HEK293 (cell line): ENCODE results near the gene MARK2.

ENCODE experiments used
- CTCF ChIA-PET: fragments of 350-600 bp; formaldehyde crosslinking; extraction: SDS; loops from one replicate; lab custom pipeline; 2021; ENCODE audit warnings: antibody characterized with exemption; lab: Yijun Ruan, JAX
- POLR2A ChIA-PET: fragments of 300-600 bp; formaldehyde crosslinking; extraction: SDS; loops from one replicate; lab custom pipeline; 2020; ENCODE audit warnings: antibody characterized with exemption, inconsistent platforms; lab: Yijun Ruan, JAX
- H3K27ac ChIP-seq: fragments of 200-500 bp; sonication (Bioruptor generic); 2 replicates; pipeline ENCODE4 v1.5.1; 2014; ENCODE audit warnings: low read depth, low read length, control low read depth, inconsistent platforms; ENCODE audit errors: extremely low read depth
- H3K36me3 ChIP-seq, 2 experiments: fragments of 200-500 bp in 1 of 2; sonication (Bioruptor generic) in 1 of 2; 1 replicate in 1 of 2; 2 replicates in 1 of 2; pipeline ENCODE4 v1.5.1; 2014 to 2017; ENCODE audit warnings: inconsistent platforms in 2 of 2, low read length in 2 of 2; ENCODE audit not compliant: control insufficient read depth in 2 of 2, insufficient read depth in 1 of 2
- H3K4me1 ChIP-seq: fragments of 200-500 bp; sonication (Bioruptor generic); 2 replicates; pipeline ENCODE4 v1.5.1; 2014; ENCODE audit warnings: mild to moderate bottlenecking, low read length, inconsistent platforms; ENCODE audit not compliant: control insufficient read depth, insufficient read depth
- H3K4me3 ChIP-seq: 2 replicates; pipeline ENCODE4 v1.5.1; 2011; ENCODE audit warnings: low read depth, mild to moderate bottlenecking, control low read depth, low read length, moderate library complexity
- H3K9me3 ChIP-seq: fragments of 200-500 bp; sonication (Bioruptor generic); 2 replicates; pipeline ENCODE4 v1.5.1; 2014; ENCODE audit warnings: low read depth, low read length, inconsistent platforms; ENCODE audit not compliant: control insufficient read depth, insufficient read depth
- AEBP2 ChIP-seq: fragments of 450-650 bp; formaldehyde crosslinking; IDR thresholded peaks from 2 replicates; pipeline ENCODE4 v1.5.1; 2016; ENCODE audit warnings: missing biosample characterization, missing genetic modification characterization, borderline replicate concordance
- EGR2 ChIP-seq: fragments of 450-650 bp; formaldehyde crosslinking; IDR thresholded peaks from 2 replicates; pipeline ENCODE4 v1.5.1; 2016; ENCODE audit warnings: low read depth, missing biosample characterization, missing genetic modification characterization
- GLIS1 ChIP-seq: fragments of 450-650 bp; formaldehyde crosslinking; IDR thresholded peaks from 2 replicates; pipeline ENCODE4 v1.5.1; 2016; ENCODE audit warnings: missing biosample characterization, missing genetic modification characterization
- GLIS2 ChIP-seq: fragments of 450-650 bp; formaldehyde crosslinking; IDR thresholded peaks from 2 replicates; pipeline ENCODE4 v1.5.1; 2016; ENCODE audit warnings: missing biosample characterization, missing genetic modification characterization
- HIC1 ChIP-seq: fragments of 450-650 bp; formaldehyde crosslinking; IDR thresholded peaks from 2 replicates; pipeline ENCODE4 v1.5.1; 2016; ENCODE audit warnings: missing biosample characterization, missing genetic modification characterization
- HOXD13 ChIP-seq: sonication (generic); formaldehyde crosslinking; IDR thresholded peaks from 2 replicates; pipeline ENCODE4 v1.8.0; 2022; ENCODE audit warnings: missing genetic modification reagents, borderline replicate concordance
- KLF9 ChIP-seq: fragments of 450-650 bp; formaldehyde crosslinking; IDR thresholded peaks from 2 replicates; pipeline ENCODE4 v1.5.1; 2016; ENCODE audit warnings: missing biosample characterization, missing genetic modification characterization, low read depth
- ZBTB7A ChIP-seq: fragments of 450-650 bp; formaldehyde crosslinking; IDR thresholded peaks from 2 replicates; pipeline ENCODE4 v1.5.1; 2016; ENCODE audit warnings: low read depth, missing biosample characterization, missing genetic modification characterization
- ZEB2 ChIP-seq: fragments of 450-650 bp; formaldehyde crosslinking; IDR thresholded peaks from 2 replicates; pipeline ENCODE4 v1.5.1; 2016; ENCODE audit warnings: missing biosample characterization, missing genetic modification characterization
- ZIC2 ChIP-seq: fragments of 450-650 bp; formaldehyde crosslinking; IDR thresholded peaks from 2 replicates; pipeline ENCODE4 v1.5.1; 2016; ENCODE audit warnings: missing biosample characterization, missing genetic modification characterization
- ZNF169 ChIP-seq: fragments of 450-650 bp; formaldehyde crosslinking; IDR thresholded peaks from 2 replicates; pipeline ENCODE4 v1.5.1; 2016; ENCODE audit warnings: missing biosample characterization, missing genetic modification characterization
- ZNF18 ChIP-seq: fragments of 450-650 bp; formaldehyde crosslinking; IDR thresholded peaks from 2 replicates; pipeline ENCODE4 v1.5.1; 2016; ENCODE audit warnings: missing biosample characterization, missing genetic modification characterization
- ZNF184 ChIP-seq: fragments of 450-650 bp; IDR thresholded peaks from 2 replicates; pipeline ENCODE4 v1.5.1; 2018; ENCODE audit warnings: missing biosample characterization, mild to moderate bottlenecking, missing genetic modification characterization
- ZNF280C ChIP-seq: fragments of 450-650 bp; formaldehyde crosslinking; IDR thresholded peaks from 2 replicates; pipeline ENCODE4 v1.5.1; 2016; ENCODE audit warnings: missing biosample characterization, missing genetic modification characterization
- ZNF529 ChIP-seq: fragments of 450-650 bp; formaldehyde crosslinking; IDR thresholded peaks from 2 replicates; pipeline ENCODE4 v1.5.1; 2017; ENCODE audit warnings: missing genetic modification characterization, missing biosample characterization; ENCODE audit not compliant: insufficient replicate concordance
- ZNF544 ChIP-seq: fragments of 450-650 bp; formaldehyde crosslinking; IDR thresholded peaks from 2 replicates; pipeline ENCODE4 v1.5.0; 2017; ENCODE audit warnings: missing biosample characterization, missing genetic modification characterization
- ZNF548 ChIP-seq: fragments of 450-650 bp; formaldehyde crosslinking; IDR thresholded peaks from 2 replicates; pipeline ENCODE4 v1.5.1; 2016; ENCODE audit warnings: missing biosample characterization, missing genetic modification characterization
- ZNF585B ChIP-seq: fragments of 450-650 bp; formaldehyde crosslinking; IDR thresholded peaks from 2 replicates; pipeline ENCODE4 v1.5.1; 2016; ENCODE audit warnings: missing biosample characterization, missing genetic modification characterization
- ZNF596 ChIP-seq: fragments of 450-650 bp; IDR thresholded peaks from 2 replicates; pipeline ENCODE4 v1.5.0; 2018; ENCODE audit warnings: missing biosample characterization, mild to moderate bottlenecking, missing genetic modification characterization, moderate library complexity
- ZNF621 ChIP-seq: fragments of 450-650 bp; formaldehyde crosslinking; IDR thresholded peaks from 2 replicates; pipeline ENCODE4 v1.5.1; 2017; ENCODE audit warnings: missing biosample characterization, missing genetic modification characterization
- ZNF692 ChIP-seq: fragments of 450-650 bp; formaldehyde crosslinking; IDR thresholded peaks from 2 replicates; pipeline ENCODE4 v1.5.1; 2016; ENCODE audit warnings: missing biosample characterization, missing genetic modification characterization
- ZNF830 ChIP-seq: fragments of 450-650 bp; IDR thresholded peaks from 2 replicates; pipeline ENCODE4 v1.5.0; 2018; ENCODE audit warnings: missing biosample characterization, missing genetic modification characterization, low read depth, mild to moderate bottlenecking, moderate library complexity
- TF ChIP-seq, protein P1 (sequence below): fragments of 450-650 bp; formaldehyde crosslinking; IDR thresholded peaks from 2 replicates; pipeline ENCODE4 v1.5.1; 2016; ENCODE audit warnings: missing biosample characterization, missing genetic modification characterization

The MARK2 gene

DNA sequence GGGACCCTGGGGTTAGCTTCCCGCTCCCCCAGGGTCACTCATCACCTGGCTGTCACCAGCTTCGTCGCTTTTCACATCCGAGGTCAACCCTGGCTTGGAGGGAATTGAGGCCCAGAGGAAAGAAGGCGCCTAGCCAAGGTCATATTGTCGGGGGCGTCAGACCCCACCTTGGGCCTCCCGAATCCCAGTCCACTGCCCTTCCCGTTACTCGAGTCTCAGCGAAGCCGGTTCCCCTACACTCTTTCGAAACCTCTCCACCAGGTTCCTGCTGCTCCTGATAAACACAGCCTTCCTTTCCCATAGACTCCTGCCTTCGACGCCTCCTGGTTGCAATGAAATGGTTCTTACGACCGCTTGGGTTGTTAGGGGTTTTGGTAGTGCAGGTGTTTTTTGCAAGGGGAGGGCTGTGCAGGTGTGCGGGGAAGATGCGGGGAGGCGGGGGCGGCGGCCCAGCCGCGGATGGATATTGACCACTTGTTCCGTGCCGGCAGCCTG lies 100.5 kb downstream of the MARK2 start:
- TF ChIP-seq ZBTB7A, result no peak
- TF ChIP-seq ZEB2 (tag by site-specific recombination), result peak; percentile 21; the same call in 1 of the 2 replicates
- no peak for TF ChIP-seq ZNF585B
- TF ChIP-seq, protein P1, sequence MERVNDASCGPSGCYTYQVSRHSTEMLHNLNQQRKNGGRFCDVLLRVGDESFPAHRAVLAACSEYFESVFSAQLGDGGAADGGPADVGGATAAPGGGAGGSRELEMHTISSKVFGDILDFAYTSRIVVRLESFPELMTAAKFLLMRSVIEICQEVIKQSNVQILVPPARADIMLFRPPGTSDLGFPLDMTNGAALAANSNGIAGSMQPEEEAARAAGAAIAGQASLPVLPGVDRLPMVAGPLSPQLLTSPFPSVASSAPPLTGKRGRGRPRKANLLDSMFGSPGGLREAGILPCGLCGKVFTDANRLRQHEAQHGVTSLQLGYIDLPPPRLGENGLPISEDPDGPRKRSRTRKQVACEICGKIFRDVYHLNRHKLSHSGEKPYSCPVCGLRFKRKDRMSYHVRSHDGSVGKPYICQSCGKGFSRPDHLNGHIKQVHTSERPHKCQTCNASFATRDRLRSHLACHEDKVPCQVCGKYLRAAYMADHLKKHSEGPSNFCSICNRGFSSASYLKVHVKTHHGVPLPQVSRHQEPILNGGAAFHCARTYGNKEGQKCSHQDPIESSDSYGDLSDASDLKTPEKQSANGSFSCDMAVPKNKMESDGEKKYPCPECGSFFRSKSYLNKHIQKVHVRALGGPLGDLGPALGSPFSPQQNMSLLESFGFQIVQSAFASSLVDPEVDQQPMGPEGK (tag by site-specific recombination), result 0 out of 2 replicates have a peak, but pooled peaks have one; percentile 56
- no peak for TF ChIP-seq ZNF280C (tag by site-specific recombination)
- peak; percentile 72 for TF ChIP-seq GLIS1 (tag by site-specific recombination)
- peak; percentile 91; the same call in 1 of the 2 replicates for TF ChIP-seq GLIS2
- peak; percentile 58; the same call in 1 of the 2 replicates for TF ChIP-seq ZIC2 (tag by site-specific recombination)
- TF ChIP-seq, all 188 proteins: peak for 5
- POLR2A ChIA-PET, result interaction anchor here (0.5 to 1.9 kb wide), 4 partner anchors 20 to 247 kb away, joined by 3 to 9 read pairs (median 5); no protein-coding TSS in a partner anchor
- Histone ChIP-seq H3K4me1 (no peaks in the 10 kb centered on the region), H3K9me3 (no peaks in the 10 kb centered on the region), H3K4me3 (peak overlapping the region; percentile 90), H3K36me3 (peaks cover 0 to 29% of the 10 kb centered on the region in 2 experiments; a peak in 1 of 3 replicates), H3K27ac (peak overlapping the region; percentile 25; the same call in 1 of the 2 replicates)
- CTCF ChIA-PET, result interaction anchor here (0.7 kb wide), 1 partner anchor 22 kb away, joined by 3 read pairs; the partner anchor contains the start of gene RCOR2

GRCh38 chr11:63940786-63941185 lies 101.9 kb downstream of the MARK2 start:
- ChIA-PET CTCF (no interaction called here), POLR2A (no interaction called here)
- H3K4me1 ChIP-seq, result no peaks in the 10 kb centered on the region
- no peak overlapping the region for H3K27ac ChIP-seq
- peaks cover 0 to 32% of the 10 kb centered on the region in 2 experiments; a peak in 1 of 3 replicates for H3K36me3 ChIP-seq
- no peaks in the 10 kb centered on the region for H3K9me3 ChIP-seq
- no peak overlapping the region for H3K4me3 ChIP-seq
- TF ChIP-seq ZNF169 (tag by site-specific recombination) (no peak), ZNF529 (no peak), HOXD13 (CRISPR knock-in tag) (no peak), ZEB2 (tag by site-specific recombination) (no peak), KLF9 (tag by site-specific recombination) (no peak), AEBP2 (no peak), ZNF830 (tag by site-specific recombination) (no peak), ZNF18 (tag by site-specific recombination) (no peak), ZNF596 (no peak), EGR2 (tag by site-specific recombination) (no peak), ZNF621 (no peak), ZNF548 (tag by site-specific recombination) (no peak), ZNF692 (tag by site-specific recombination) (no peak), ZNF544 (tag by site-specific recombination) (no peak), ZNF184 (tag by site-specific recombination) (no peak), ZBTB7A (no peak), HIC1 (tag by site-specific recombination) (no peak)
